HCT116 (cell line): Measurements from ENCODE around the gene RIOK2. TPM values are rescaled to one million over a fixed set of nuclear protein-coding genes. Genes with fewer than 3 reads are reported as not detected.

Experiments used
- ATAC-seq: fragments of 200-7000 bp; cut with Tn5 transposase; 2 replicates; pipeline ENCODE4 v1.9.1; 2020; ENCODE audit warnings: mild to moderate bottlenecking, moderate library complexity
- BruUV-seq: library from RNA; stranded (reverse); fragments of 400-500 nt; replicated peaks from 2 replicates; lab custom pipeline; 2021; lab: Mats Ljungman, UMichigan
- CTCF ChIA-PET: fragments of 300-600 bp; sonication (Branson Sonifier 250); formaldehyde crosslinking; loops from one replicate; lab custom pipeline; 2021; ENCODE audit warnings: antibody characterized with exemption; lab: Charles Lee
- POLR2A ChIA-PET: fragments of 300-600, 350-600 bp; sonication (Branson Sonifier 250); formaldehyde crosslinking; loops from one replicate; lab custom pipeline; 2021; ENCODE audit warnings: antibody characterized with exemption; lab: Charles Lee
- RAD21 ChIA-PET, 2 experiments: fragments of 300-600 bp; sonication (Branson Sonifier 250); formaldehyde crosslinking; loops; one replicate each; lab custom pipeline; 2023; ENCODE audit warnings: low total read pairs in 2 of 2; ENCODE audit not compliant: uncharacterized antibody in 2 of 2, unreplicated experiment in 2 of 2, low non-redundant PET in 1 of 2; lab: Charles Lee
- DNase-seq: peaks from one replicate; pipeline ENCODE4 v3.0.0-alpha.2; 2010; ENCODE audit warnings: low read depth, low spot score
- H2AFZ ChIP-seq: fragments of 200-600 bp; shearing (Covaris generic), sonication (generic); 2 replicates; pipeline ENCODE4 v1.6.1; 2017; ENCODE audit warnings: low read depth, mixed run types, mixed read lengths, antibody characterized with exemption, low read length; ENCODE audit not compliant: poor library complexity, severe bottlenecking
- H3K27ac ChIP-seq: 2 replicates; pipeline ENCODE4 v1.5.1; 2012; ENCODE audit warnings: low read depth, low read length
- H3K27me3 ChIP-seq: fragments of 200-600 bp; sonication (generic); 2 replicates; pipeline ENCODE4 v1.6.1; 2016; ENCODE audit warnings: mixed run types, low read length, mixed read lengths; ENCODE audit not compliant: insufficient read depth
- H3K36me3 ChIP-seq, 2 experiments: fragments of 200-500 bp in 1 of 2; fragments of 200-600 bp in 1 of 2; sonication (Bioruptor generic) in 1 of 2; sonication (generic) in 1 of 2; 2 replicates each; pipeline versions ENCODE4 v1.5.1 to v1.6.1; 2014 to 2016; ENCODE audit warnings: low read length in 2 of 2, inconsistent platforms in 1 of 2, mixed read lengths in 1 of 2, mixed run types in 1 of 2; ENCODE audit not compliant: insufficient read depth in 2 of 2, control insufficient read depth in 1 of 2
- H3K4me1 ChIP-seq, 2 experiments: fragments of 200-600 bp in 1 of 2; sonication (generic) in 1 of 2; 2 replicates each; pipeline versions ENCODE4 v1.5.1 to v1.6.1; 2012 to 2017; ENCODE audit warnings: low read length in 2 of 2, inconsistent platforms in 1 of 2, mild to moderate bottlenecking in 1 of 2, mixed read lengths in 1 of 2, mixed run types in 1 of 2, moderate library complexity in 1 of 2; ENCODE audit not compliant: insufficient read depth in 2 of 2, control insufficient read depth in 1 of 2
- H3K4me2 ChIP-seq: fragments of 200-600 bp; sonication (generic); 2 replicates; pipeline ENCODE4 v1.6.1; 2017; ENCODE audit warnings: mixed run types, low read length, mixed read lengths
- H3K4me3 ChIP-seq, 2 experiments: fragments of 200-600 bp in 1 of 2; sonication (generic) in 1 of 2; replicated peaks in 1 of 2; 2 replicates each; pipeline ENCODE4 v1.5.1; 2011 to 2016; ENCODE audit warnings: low read length in 2 of 2, control low read depth in 1 of 2, low read depth in 1 of 2, mild to moderate bottlenecking in 1 of 2, mixed read lengths in 1 of 2, mixed run types in 1 of 2
- H3K79me2 ChIP-seq: fragments of 200-600 bp; sonication (generic); 2 replicates; pipeline ENCODE4 v1.6.1; 2017; ENCODE audit warnings: mild to moderate bottlenecking, mixed run types, low read length, moderate library complexity, mixed read lengths; ENCODE audit not compliant: insufficient read depth
- H3K9ac ChIP-seq: fragments of 200-600 bp; sonication (generic); 2 replicates; pipeline ENCODE4 v1.6.1; 2016; ENCODE audit warnings: low read length, mixed read lengths
- H3K9me2 ChIP-seq: fragments of 200-600 bp; sonication (generic), shearing (Covaris generic); 2 replicates; pipeline ENCODE4 v1.6.1; 2017; ENCODE audit warnings: mixed run types, mild to moderate bottlenecking, moderate library complexity; ENCODE audit not compliant: insufficient read depth
- H3K9me3 ChIP-seq, 2 experiments: fragments of 200-500 bp in 1 of 2; fragments of 200-600 bp in 1 of 2; sonication (Bioruptor generic) in 1 of 2; sonication (generic) in 1 of 2; 2 replicates each; pipeline ENCODE4 v1.6.1; 2014 to 2017; ENCODE audit warnings: low read length in 2 of 2, mixed read lengths in 2 of 2, inconsistent platforms in 1 of 2, low read depth in 1 of 2, mild to moderate bottlenecking in 1 of 2, mixed run types in 1 of 2, moderate library complexity in 1 of 2; ENCODE audit not compliant: control insufficient read depth in 1 of 2, insufficient read depth in 1 of 2
- H4K20me1 ChIP-seq: fragments of 200-600 bp; sonication (generic), shearing (Covaris generic); 2 replicates; pipeline ENCODE4 v1.6.1; 2017; ENCODE audit warnings: mixed run types, mild to moderate bottlenecking, moderate library complexity; ENCODE audit not compliant: insufficient read depth
- CBX3 ChIP-seq: IDR thresholded peaks from 2 replicates; pipeline ENCODE4 v1.6.1; 2012; ENCODE audit warnings: low read depth
- CEBPB ChIP-seq: IDR thresholded peaks from 2 replicates; pipeline ENCODE4 v1.6.1; 2012; ENCODE audit warnings: low read depth
- CTCF ChIP-seq, 3 experiments: fragments of 200-600 bp in 1 of 3; sonication (generic) in 1 of 3; IDR thresholded peaks in 2 of 3; conservative IDR thresholded peaks in 1 of 3; 2 replicates each; pipeline ENCODE4 v1.5.1; 2012 to 2017; ENCODE audit warnings: low read depth in 2 of 3, low read length in 2 of 3, antibody characterized with exemption in 1 of 3, borderline replicate concordance in 1 of 3, control low read depth in 1 of 3, mild to moderate bottlenecking in 1 of 3, mixed read lengths in 1 of 3, mixed run types in 1 of 3, moderate library complexity in 1 of 3; ENCODE audit not compliant: insufficient read depth in 1 of 3
- EGR1 ChIP-seq: IDR thresholded peaks from 2 replicates; pipeline ENCODE4 v1.6.1; 2012; ENCODE audit warnings: low read depth
- ELF1 ChIP-seq: IDR thresholded peaks from 2 replicates; pipeline ENCODE4 v1.6.1; 2012; ENCODE audit warnings: low read depth, borderline replicate concordance
- EZH2 ChIP-seq: fragments of 200-600 bp; sonication (generic); IDR thresholded peaks from 2 replicates; pipeline ENCODE4 v1.6.1; 2017; ENCODE audit warnings: antibody characterized with exemption, mixed run types
- JUND ChIP-seq: IDR thresholded peaks from 2 replicates; pipeline ENCODE4 v1.6.1; 2012
- POLR2A ChIP-seq: IDR thresholded peaks from 2 replicates; pipeline ENCODE4 v1.7.0; 2011; ENCODE audit warnings: borderline replicate concordance; ENCODE audit not compliant: insufficient read depth, insufficient read length; ENCODE audit errors: extremely low read depth
- POLR2AphosphoS5 ChIP-seq: IDR thresholded peaks from 2 replicates; pipeline ENCODE4 v1.6.1; 2011; ENCODE audit warnings: mild to moderate bottlenecking, low read depth, low read length, moderate library complexity
- RAD21 ChIP-seq: IDR thresholded peaks from 2 replicates; pipeline ENCODE4 v1.6.1; 2012; ENCODE audit warnings: low read depth, mild to moderate bottlenecking
- REST ChIP-seq: IDR thresholded peaks from 2 replicates; pipeline ENCODE4 v1.6.1; 2012; ENCODE audit warnings: low read depth
- SIN3A ChIP-seq: IDR thresholded peaks from 2 replicates; pipeline ENCODE4 v1.6.1; 2012; ENCODE audit warnings: low read depth
- SRF ChIP-seq: IDR thresholded peaks from 2 replicates; pipeline ENCODE4 v1.6.1; 2012; ENCODE audit warnings: low read depth
- TCF7L2 ChIP-seq: IDR thresholded peaks from 2 replicates; pipeline ENCODE4 v1.7.0; 2011; ENCODE audit warnings: borderline replicate concordance, inconsistent platforms; ENCODE audit not compliant: insufficient read depth, insufficient read length; ENCODE audit errors: extremely low read depth
- YY1 ChIP-seq: IDR thresholded peaks from 2 replicates; pipeline ENCODE4 v1.6.1; 2011; ENCODE audit warnings: low read length, low read depth, moderate library complexity, mild to moderate bottlenecking; ENCODE audit not compliant: insufficient replicate concordance; ENCODE audit errors: extremely low read depth
- ZFX ChIP-seq: fragments of 450-650 bp; IDR thresholded peaks from 2 replicates; pipeline ENCODE4 v1.6.1; 2017
- intact Hi-C: fragments of 100-400 bp; cut with micrococcal nuclease; formaldehyde crosslinking; loops from 2 replicates; pipeline ENCODE4 v1.10.0; 2022
- total RNA-seq: library from RNA; stranded (reverse); gene quantifications from one replicate; pipeline ENCODE4 v1.2.1, GENCODE V29; 2021; ENCODE audit not compliant: unreplicated experiment
- TF ChIP-seq, protein P1 (sequence below): IDR thresholded peaks from 2 replicates; pipeline ENCODE4 v1.6.1; 2011; ENCODE audit warnings: mild to moderate bottlenecking, low read length, moderate library complexity; ENCODE audit not compliant: insufficient replicate concordance; ENCODE audit errors: extremely low read depth
- TF ChIP-seq, protein P2 (sequence below): IDR thresholded peaks from 2 replicates; pipeline ENCODE4 v1.6.1; 2012

The RIOK2 gene
- total RNA-seq, 1 experiment from 2014 or later, result 27.1 TPM

DNA sequence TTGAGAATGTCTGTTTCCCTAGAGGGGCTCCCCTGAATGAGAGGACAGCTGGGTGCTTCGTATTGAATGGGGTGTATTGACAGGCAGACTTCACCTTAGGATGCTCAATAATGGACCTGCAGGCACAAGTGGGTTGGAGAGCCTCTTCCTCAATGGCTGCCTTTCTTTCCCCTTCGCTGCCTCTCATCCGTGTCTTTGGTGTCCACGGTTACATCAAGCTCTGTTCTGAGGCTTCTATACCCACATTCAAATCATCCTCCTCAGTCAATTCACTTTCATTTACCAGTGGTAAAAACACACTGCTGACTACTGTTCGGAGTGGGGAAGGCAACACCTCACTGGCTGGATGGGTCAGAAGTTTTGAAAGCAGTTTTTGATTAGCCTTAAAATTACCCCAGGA lies 61.2 kb downstream of the RIOK2 start:
- intact Hi-C loops, result no loop called here
- ChIA-PET CTCF (no interaction called here), POLR2A (no interaction called here), RAD21 (no interaction called here)
- Histone ChIP-seq H3K9ac (no peak overlapping the region), H3K27me3 (no peaks in the 10 kb centered on the region), H3K4me2 (no peak overlapping the region), H3K4me1 (peaks cover 0 to 5% of the 10 kb centered on the region in 2 experiments; a peak in 2 of 4 replicates), H3K36me3 (no peaks in the 10 kb centered on the region), H3K79me2 (no peaks in the 10 kb centered on the region), H3K9me2 (no peaks in the 10 kb centered on the region), H3K4me3 (no peak overlapping the region), H3K9me3 (no peaks in the 10 kb centered on the region), H2AFZ (no peak overlapping the region), H3K27ac (no peak overlapping the region), H4K20me1 (no peaks in the 10 kb centered on the region)
- ATAC-seq (no peak), DNase-seq (no peak)
- no peak for TF ChIP-seq CTCF (IDR thresholded peaks at IDR 0.05 in 2 of 3, conservative IDR thresholded peaks at IDR 0.05 in 1 of 3; ENCODE audit: borderline replicate concordance in 1 of 3, insufficient read depth in 1 of 3, low read depth in 2 of 3, low read length in 2 of 3)
- TF ChIP-seq ELF1, result no peak
- TF ChIP-seq SRF, result no peak
- no peak for TF ChIP-seq POLR2AphosphoS5
- no peak for TF ChIP-seq POLR2A
- TF ChIP-seq, protein P1, sequence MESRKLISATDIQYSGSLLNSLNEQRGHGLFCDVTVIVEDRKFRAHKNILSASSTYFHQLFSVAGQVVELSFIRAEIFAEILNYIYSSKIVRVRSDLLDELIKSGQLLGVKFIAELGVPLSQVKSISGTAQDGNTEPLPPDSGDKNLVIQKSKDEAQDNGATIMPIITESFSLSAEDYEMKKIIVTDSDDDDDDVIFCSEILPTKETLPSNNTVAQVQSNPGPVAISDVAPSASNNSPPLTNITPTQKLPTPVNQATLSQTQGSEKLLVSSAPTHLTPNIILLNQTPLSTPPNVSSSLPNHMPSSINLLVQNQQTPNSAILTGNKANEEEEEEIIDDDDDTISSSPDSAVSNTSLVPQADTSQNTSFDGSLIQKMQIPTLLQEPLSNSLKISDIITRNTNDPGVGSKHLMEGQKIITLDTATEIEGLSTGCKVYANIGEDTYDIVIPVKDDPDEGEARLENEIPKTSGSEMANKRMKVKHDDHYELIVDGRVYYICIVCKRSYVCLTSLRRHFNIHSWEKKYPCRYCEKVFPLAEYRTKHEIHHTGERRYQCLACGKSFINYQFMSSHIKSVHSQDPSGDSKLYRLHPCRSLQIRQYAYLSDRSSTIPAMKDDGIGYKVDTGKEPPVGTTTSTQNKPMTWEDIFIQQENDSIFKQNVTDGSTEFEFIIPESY, result no peak
- TF ChIP-seq RAD21, result no peak
- TF ChIP-seq JUND, result no peak
- no peak for TF ChIP-seq CBX3
- no peak for TF ChIP-seq CEBPB
- TF ChIP-seq EGR1, result no peak
- TF ChIP-seq TCF7L2, result no peak
- no peak for TF ChIP-seq SIN3A
- no peak for TF ChIP-seq REST
- TF ChIP-seq EZH2, result no peak
- TF ChIP-seq ZFX, result no peak
- TF ChIP-seq, protein P2, sequence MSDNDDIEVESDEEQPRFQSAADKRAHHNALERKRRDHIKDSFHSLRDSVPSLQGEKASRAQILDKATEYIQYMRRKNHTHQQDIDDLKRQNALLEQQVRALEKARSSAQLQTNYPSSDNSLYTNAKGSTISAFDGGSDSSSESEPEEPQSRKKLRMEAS, result no peak
- no peak for TF ChIP-seq YY1
- BruUV-seq, result no TSS peak
